ENCODE measurements around the gene KIF19.
"Not testable (repeated sequence)": the region's sequence is repeated elsewhere in the genome, so short reads cannot be mapped to it uniquely, and the experiment has no call there.

The KIF19 gene

DNA sequence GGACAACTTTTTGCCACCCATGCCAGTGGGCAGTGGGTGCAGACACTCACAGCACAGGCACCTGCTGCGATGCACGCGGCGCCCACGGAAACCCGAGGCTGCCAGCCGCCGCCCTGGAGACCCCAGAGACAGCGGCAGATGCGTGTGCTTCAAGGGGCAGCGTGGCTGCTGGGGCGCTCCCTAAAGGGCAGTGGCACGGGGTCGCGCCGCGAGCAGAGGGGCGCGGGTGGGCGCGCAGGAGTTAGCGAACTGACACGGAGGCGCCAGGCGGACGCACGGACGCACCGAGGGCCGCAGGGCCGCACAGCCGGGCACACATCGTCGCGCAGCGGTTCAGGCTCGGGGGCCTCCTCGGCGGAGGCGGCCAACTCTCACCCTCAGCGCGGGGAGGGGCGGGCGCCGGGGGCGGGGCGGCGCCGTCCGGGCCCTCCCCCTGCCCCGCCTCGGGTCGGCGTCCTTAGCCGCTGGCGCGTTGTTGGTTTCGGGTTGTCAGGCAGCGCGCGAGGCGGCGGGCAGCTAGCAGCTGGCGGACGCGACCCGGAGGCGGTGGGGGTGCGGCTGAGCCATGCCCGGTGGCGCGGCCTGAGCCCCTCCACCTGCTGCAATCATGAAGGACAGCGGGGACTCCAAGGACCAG is at the start of gene KIF19:
KIF19 (plus strand) TSS at position 484 of the 637 bp plus-strand sequence; CDS start at position 608, 124 bp downstream.
- no peak for DNase-seq (ENCODE audit: low read depth, low spot score)

GRCh38 chr17:74276541-74277009 is 49.5 kb upstream of the KIF19 start:
- no peak for DNase-seq (ENCODE audit: low read depth, low spot score)

DNA sequence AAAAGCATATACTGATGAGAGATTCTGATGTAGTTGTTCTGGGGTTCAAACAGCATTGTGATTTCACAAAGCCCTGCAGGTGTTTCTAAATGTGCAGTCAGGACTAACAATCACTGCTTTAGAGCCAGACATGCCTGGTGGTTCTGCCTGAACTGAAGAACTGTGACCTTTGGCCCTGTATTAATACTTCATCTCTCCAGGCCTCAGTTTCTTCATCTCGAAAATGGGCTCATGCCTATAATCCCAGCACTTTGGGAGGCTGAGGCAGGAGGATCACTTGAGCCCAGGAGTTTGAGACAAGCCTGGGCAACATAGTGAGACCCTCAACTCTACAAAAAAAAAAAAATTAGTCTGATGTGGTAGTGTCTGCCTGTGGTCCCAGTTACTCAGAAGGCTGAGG is 48.1 kb upstream of the KIF19 start:
- no peak for DNase-seq (ENCODE audit: low read depth, low spot score)

GRCh38 chr17:74279617-74280016 is 46.4 kb upstream of the KIF19 start:
- DNase-seq (ENCODE audit: low read depth, low spot score): not testable (repeated sequence)

DNA sequence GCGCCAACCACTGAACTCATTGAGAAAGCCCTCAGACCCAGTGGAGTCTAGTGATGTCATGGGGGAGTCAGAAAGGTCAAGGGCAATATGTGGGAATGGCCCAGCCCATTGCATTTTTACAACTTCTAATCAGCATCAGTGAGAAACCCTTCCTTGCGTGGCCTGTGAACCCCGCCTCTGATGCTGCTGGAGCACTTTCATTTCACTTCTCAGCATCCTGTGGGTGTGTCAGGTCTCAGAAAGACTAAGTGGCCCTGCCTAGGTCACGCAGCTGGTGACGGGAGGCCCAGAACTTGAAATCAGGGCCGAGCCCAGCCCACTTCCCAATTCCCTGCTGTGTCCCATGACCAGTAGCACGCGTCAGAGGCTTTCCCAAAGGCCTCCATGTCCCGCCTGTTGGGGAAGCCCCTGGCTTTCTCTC is 45.9 kb upstream of the KIF19 start:
- DNase-seq (ENCODE audit: low read depth, low spot score): peak; percentile 39

DNA sequence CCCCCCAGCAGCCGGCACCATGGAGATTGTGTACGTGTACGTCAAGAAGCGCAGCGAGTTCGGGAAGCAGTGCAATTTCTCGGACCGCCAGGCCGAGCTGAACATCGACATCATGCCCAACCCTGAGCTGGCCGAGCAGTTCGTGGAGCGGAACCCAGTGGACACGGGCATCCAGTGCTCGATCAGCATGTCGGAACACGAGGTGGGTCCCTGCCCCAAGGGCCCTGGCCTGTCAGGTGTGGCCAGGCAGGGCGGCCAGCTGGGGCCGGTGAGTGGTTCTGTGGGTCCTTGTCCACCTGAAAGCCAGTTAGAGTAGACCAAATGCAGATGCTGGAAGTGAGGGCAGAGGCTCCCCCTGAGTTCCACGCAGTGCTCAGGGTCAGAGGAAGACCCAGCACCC is 44.2 kb upstream of the KIF19 start:
- no peak for DNase-seq (ENCODE audit: low read depth, low spot score)

GRCh38 chr17:74282274-74282586 is 43.8 kb upstream of the KIF19 start:
- not testable (repeated sequence) for DNase-seq (ENCODE audit: low read depth, low spot score)

DNA sequence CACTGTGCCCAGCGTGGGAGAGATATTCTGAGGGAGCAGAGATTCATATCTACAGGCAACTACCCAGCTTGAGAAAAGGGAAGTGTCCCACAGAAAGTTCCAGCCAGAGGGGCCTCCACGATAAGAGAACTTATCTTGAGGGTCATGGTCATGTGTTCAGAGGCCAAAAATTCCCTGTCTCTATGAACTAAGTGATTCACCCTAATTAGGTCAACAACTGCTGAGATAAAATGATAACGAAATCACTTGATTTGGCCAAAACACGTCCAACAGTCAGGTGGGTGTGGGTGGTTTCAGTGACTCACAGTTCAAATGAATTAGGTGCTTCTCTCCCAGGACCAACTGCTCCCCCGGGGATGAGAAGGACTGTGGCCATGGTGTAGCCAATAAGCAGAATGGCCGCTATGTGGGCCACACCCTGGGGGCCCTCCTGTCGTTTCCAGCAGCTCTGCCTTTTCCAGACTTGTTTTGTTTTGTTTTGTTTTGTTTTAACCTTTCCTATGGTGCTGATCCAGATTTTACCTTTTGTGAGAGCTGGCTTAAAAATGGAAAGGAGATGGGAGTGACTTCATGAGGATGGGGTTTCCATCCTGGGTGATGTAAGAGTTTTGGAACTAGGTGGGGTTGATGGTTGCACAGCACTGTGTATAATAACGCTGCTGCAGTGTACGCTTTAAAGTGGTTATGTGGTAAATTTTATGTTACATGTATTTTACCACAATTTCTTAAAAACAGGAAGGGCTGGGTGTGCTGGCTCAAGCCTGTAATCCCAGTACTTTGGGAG is 43.2 kb upstream of the KIF19 start:
- DNase-seq (ENCODE audit: low read depth, low spot score): peak; percentile 21

DNA sequence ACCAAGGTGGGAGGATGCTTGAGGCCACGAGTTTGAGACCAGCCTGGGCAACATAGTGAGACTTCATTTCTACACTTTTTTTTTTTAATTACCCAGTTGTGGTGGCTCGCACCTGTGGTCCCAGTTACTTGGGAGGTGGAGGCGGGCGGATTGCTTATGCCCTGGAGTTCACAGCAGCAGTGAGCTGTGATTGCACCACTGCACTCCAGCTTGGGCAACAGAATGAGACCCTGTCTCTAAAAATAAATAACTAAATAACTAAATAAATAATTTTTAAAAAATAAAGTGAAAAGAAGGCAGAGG is 42.7 kb upstream of the KIF19 start:
- DNase-seq (ENCODE audit: low read depth, low spot score): no peak

- no peak for DNase-seq (ENCODE audit: low read depth, low spot score)
Measured at GRCh38 chr17:74287031-74287602, 38.9 kb upstream of the KIF19 start.

GRCh38 chr17:74288785-74289184 is 37.2 kb upstream of the KIF19 start:
- DNase-seq (ENCODE audit: low read depth, low spot score): no peak

DNA sequence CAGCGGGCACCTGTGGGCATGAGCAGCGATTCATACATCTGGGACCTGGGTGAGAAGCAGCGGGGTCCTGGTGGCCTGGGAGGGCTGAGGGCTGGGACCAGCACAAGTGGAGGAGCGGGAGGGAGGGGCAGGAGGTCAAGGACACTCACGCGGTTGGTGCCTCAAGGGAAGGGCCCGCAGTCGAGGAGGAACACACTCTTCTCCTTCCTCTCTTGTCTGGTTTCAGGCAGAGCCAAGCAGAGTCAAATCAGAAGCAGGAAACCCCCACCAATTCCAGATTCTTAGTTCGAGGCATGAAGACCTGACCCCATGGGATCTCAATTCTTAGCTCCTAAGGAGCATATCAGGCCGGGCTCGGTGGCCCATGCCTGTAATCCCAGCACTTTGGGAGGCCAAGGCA is 36.3 kb upstream of the KIF19 start:
- no peak for DNase-seq (ENCODE audit: low read depth, low spot score)

DNA sequence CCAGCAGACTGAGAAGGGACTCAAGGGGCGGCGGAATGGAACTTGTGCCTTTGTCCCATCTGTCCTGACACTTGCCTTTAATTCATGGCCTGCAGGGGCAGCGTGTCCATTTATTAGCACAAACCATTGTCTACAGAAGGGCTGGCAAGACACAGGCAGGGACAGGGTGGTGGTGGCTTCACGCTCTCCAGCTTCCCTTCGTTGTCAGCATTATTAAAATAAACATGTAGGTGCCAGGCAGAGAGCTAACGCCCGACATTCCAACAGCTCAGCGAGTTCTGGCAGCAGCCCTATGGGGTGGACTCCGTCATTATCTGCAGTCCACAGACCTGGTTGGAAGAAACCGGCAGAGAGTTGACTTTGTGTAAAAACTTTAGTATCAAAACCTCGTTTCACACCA is 35.7 kb upstream of the KIF19 start:
- DNase-seq (ENCODE audit: low read depth, low spot score): no peak

DNA sequence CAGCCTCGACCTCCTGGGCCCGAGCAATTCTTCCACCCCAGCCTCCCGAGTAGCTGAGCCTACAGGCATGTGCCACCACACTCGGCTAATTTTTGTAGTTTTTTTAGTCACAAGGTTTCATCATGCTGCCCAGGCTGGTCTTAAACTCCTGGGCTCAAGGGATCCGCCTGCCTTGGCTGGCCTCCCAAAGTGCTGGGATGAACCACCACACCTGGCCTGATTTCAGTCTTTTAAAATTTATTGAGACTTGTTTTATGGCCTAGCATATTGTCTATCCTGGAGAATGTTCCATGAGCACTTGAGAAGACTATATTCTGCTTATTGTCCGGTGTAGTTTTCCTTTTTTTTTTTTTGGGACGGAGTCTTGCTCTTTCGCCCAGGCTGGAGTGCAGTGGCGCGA is 33.5 kb upstream of the KIF19 start:
- DNase-seq (ENCODE audit: low read depth, low spot score): no peak

- no peak for DNase-seq (ENCODE audit: low read depth, low spot score)
Measured at GRCh38 chr17:74295625-74296547, 30.1 kb upstream of the KIF19 start.

- no peak for DNase-seq (ENCODE audit: low read depth, low spot score)
Measured at GRCh38 chr17:74296548-74296936, 29.5 kb upstream of the KIF19 start.

- no peak for DNase-seq (ENCODE audit: low read depth, low spot score)
Measured at GRCh38 chr17:74297941-74298340, 28.1 kb upstream of the KIF19 start.

GRCh38 chr17:74298778-74299177 is 27.2 kb upstream of the KIF19 start:
- no peak for DNase-seq (ENCODE audit: low read depth, low spot score)

- no peak for DNase-seq (ENCODE audit: low read depth, low spot score)
Measured at GRCh38 chr17:74299226-74300009, 26.6 kb upstream of the KIF19 start.

DNA sequence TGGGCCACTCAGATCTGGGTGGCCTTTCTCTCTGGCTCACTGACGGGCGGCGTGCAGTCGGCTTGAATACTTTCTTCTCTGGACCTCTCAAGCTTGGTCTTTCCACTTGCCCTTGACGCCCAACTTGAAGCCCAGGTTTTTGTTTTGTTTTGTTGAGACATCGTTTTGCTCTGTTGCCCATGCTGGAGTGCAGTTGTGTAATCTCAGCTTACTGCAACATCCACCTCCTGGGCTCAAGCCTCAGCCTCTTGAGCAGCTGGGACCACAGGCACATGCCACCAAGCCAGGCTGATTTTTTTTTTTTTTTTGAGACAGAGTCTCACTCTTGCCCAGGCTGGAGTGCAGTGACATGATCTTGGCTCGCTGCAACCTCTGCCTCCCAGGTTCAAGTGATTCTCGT is 22.7 kb upstream of the KIF19 start:
- no peak for DNase-seq (ENCODE audit: low read depth, low spot score)

GRCh38 chr17:74304184-74304583 is 21.8 kb upstream of the KIF19 start:
- no peak for DNase-seq (ENCODE audit: low read depth, low spot score)
